Measurements from ENCODE around the gene PCTP.

DNA sequence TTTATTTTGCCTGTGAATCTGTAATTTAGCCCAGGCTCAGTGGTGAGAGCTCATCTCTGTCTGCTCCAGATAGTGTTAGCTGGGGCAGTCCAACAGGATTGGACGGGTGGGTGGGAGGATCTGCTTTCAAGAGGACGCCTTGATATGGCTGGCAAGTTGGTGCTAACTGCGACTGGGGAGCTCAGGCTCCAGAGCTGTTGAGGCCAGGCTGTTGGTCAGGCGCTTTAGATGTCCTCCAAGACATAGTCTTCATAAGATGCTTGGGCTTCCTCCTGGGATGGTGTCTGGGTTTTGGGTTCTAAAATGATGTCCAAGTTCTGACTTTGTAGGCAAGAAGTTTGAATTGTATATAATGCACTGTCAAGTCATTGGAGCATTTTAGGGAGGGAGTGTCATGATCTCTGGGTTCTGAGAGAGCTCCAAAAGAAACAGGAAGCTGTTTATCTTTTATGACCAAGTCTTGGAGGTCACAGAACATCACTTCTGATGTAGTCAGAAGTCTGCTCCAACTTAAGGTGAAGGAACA lies 12.8 kb upstream of the PCTP start:
- TF ChIP-seq, protein P1, sequence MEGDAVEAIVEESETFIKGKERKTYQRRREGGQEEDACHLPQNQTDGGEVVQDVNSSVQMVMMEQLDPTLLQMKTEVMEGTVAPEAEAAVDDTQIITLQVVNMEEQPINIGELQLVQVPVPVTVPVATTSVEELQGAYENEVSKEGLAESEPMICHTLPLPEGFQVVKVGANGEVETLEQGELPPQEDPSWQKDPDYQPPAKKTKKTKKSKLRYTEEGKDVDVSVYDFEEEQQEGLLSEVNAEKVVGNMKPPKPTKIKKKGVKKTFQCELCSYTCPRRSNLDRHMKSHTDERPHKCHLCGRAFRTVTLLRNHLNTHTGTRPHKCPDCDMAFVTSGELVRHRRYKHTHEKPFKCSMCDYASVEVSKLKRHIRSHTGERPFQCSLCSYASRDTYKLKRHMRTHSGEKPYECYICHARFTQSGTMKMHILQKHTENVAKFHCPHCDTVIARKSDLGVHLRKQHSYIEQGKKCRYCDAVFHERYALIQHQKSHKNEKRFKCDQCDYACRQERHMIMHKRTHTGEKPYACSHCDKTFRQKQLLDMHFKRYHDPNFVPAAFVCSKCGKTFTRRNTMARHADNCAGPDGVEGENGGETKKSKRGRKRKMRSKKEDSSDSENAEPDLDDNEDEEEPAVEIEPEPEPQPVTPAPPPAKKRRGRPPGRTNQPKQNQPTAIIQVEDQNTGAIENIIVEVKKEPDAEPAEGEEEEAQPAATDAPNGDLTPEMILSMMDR (IDR thresholded peaks at IDR 0.05), result no peak
- TF ChIP-seq POLR2A (IDR thresholded peaks at IDR 0.05), result no peak
